GM21515 (cell line): ENCODE measurements around the gene CBFA2T3.

Experiments used
- ATAC-seq: cut with Tn5 transposase; IDR thresholded peaks from one replicate; pipeline ENCODE4 v1.9.1; 2021; ENCODE audit not compliant: unreplicated experiment

CBFA2T3 gene

DNA sequence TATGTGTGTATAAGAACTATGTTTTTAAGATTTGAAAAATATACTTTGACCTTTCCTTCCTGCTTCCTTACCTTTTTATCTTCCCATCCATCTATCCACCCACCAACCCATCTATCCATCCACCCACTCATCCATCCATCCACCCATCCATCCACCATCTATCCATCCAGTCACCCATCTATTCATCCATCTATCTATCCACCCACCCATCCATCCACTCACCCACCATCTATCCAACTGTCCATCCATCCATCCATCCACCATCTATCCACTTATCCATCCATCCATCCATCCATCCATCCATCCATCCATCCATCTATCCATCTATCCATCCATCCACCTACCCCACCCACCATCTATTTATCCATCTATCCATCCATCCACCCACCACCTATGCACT, 12.4 kb downstream of the CBFA2T3 start:
- no peak for ATAC-seq

DNA sequence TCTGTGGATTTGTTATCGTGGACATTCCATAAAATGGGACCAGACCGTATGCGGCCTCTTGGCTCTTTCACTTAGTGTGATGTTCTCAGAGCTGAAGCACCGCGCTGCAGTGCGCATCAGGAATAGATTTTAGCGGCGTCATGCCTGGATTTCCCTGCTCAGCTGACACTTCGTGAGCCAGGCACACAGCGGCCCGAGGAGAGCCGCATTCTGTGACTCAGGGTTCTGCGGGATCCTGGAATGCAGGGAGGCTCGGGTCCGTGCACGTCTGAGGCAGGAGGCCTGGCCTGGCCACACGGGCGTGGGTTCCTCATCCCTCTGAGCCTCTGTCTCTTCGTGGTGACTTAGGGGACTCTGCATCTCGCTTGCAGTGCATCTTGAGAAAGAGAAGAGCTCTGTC, 13.4 kb downstream of the CBFA2T3 start:
- ATAC-seq = no peak

- ATAC-seq = no peak
Observed at GRCh38 chr16:88962478-88963152, 14.4 kb downstream of the CBFA2T3 start.

- ATAC-seq = no peak
Observed at GRCh38 chr16:88961011-88961410, 16.0 kb downstream of the CBFA2T3 start.

GRCh38 chr16:88960516-88960915, 16.5 kb downstream of the CBFA2T3 start:
- ATAC-seq = no peak

- no peak for ATAC-seq
Observed at GRCh38 chr16:88959022-88959421, 18.0 kb downstream of the CBFA2T3 start.

- no peak for ATAC-seq
Observed at GRCh38 chr16:88957887-88958577, 19.0 kb downstream of the CBFA2T3 start.

DNA sequence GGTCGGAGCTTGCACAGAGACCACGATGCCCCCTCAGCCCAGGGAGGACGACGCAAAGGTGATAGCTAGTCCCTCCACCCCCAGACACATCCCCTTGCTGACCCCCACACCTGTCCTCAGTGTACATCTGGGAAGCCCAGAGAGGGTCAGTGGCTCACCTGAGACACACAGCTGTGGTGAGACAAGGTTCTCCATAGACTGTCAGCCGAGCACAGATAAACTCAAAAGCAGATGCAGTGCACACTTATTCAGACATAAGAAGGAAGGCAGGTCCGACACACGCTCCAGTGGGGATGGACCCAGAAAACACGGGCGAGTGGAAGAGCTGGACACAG, 19.6 kb downstream of the CBFA2T3 start:
- no peak for ATAC-seq

- no peak for ATAC-seq
Observed at GRCh38 chr16:88956546-88957432, 20.2 kb downstream of the CBFA2T3 start.

DNA sequence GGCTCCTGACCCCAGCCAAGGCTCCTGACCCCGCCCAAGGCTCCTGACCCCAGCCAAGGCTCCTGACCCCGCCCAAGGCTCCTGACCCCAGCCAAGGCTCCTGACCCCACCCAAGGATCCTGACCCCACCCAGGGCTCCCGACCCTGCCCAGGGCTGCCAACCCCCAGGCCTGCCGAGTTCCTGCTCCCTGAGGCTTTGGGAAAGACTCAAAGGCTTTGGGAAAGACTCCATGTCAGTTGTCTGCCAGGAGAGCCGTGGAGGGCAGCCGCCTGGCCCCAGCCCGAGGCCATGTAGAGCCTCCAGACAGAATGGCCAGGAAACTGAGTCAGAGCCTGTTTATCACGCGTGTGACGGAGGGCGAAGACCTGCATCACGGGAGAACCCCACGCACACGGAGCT, 21.1 kb downstream of the CBFA2T3 start:
- no peak for ATAC-seq

DNA sequence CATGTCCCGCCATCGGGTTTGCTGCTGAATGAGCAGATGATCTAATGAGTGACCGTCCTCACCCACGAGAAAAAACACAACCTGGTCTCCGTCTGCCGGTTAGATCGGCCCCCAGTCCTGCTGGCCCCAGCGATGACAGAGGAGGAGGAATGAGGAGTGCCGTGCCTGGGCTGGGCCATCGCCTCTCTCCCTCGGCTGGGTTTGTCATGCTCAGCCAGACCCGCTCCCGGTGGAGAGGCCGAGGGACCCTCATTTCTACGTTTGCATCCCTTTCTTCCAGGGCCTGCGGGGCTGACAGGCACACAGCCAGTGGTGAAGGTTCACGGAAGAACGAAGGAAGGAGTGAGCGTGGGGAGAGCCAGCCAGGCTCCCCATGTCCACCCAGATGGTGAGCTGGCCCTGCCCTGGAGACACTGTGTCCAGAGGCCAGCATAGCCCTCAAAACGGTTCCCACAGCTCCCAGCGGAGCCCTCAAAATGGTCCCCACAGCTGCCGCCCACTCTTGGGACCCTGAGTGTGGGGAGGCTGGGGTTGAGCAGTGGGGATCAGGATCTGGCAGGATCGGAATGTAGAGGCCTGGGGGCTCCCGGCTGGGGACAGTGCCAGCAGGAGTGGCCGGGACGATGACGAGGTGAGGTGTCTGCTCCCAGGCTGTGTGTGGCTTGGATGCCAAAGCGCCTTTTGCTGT, 23.9 kb downstream of the CBFA2T3 start:
- ATAC-seq = no peak

DNA sequence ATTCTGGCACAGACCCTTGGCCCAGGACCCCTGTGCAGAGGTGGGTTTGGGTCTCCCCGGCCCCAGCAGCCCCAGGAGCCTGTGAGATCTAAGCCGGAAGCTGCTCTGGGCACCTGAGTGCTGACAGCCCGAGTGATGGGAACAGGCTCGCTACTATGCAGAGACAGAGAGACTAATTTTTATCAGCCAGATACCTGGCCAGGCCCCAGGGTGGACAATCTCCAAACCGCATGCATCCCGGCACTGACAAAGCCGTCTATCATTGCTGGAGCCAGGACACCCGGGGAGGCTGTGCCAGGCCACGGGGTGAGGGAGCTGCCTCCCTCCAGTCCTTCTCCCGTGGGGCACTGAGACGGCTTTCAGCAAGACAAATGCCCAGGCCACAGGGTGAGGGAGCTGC, 25.0 kb downstream of the CBFA2T3 start:
- ATAC-seq = no peak

GRCh38 chr16:88951501-88951900, 25.5 kb downstream of the CBFA2T3 start:
- ATAC-seq = no peak

DNA sequence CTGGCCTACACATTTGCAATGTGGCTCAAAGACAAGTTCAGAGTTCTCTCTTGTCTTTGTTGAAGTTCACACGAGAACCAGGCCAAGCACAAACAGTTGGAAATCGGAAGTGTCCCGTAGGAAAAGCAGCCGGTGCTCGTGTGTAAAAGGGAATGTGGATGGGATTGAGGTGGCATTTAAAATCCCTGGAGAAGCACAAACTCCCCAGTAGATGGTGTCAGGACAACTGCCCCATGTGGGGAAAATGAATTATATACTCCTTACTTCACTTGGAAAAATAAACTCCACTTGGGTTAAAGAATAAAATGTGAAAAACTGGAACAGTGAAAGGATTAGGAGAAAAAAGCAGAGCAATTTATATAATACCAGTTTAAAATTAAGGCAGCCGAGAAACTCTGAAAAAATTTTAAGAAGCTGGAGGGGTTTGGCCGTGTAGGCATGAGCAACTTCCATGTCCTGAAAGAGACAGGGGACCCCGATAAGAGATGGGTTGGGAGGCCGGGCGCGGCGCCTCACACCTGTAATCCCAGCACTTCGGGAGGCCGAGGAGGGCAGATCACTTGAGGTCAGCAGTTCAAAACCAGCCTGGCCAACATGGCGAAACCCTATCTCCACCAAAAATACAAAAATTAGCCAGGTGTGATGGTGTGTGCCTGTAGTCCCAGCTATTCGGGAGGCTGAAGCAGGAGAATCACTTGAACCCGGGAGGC, 28.1 kb downstream of the CBFA2T3 start:
- ATAC-seq = no peak

DNA sequence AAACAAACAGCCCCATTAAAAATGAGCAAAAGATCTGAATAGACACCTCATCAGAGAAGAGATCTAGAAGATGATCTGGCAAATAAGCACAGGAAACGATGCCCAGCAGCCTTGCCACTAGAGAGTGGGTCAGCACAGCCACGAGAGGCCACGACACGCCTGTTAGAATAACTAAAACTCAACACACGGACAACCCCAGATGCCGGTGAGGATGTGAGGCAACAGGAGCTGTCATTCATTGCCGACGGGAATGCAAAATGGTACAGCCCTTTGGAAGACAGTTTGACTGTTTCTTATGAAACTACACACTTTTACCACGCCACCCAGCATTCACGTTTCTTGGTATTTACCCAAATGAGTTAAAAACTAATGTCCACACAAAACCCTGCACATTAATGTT, 31.5 kb downstream of the CBFA2T3 start:
- ATAC-seq = no peak

DNA sequence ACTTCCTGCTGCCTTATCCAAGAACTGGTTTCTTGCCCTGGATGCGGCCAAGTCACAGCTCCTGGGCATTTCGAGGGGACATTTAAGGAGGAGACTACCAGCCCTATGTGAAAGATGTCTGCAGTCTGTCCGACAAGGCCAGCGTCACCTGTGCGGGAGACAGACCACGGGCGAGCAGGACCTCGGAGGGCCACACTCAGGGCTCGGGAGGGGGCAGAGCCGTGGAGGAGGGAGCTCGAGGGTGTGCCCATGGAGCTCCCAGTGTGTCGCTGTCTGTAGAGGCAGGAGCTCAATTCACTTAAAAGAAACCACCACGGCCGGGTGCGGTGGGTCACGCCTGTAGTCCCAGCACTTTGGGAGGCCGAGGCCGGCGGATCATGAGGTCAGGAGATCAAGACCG, 33.3 kb downstream of the CBFA2T3 start:
- ATAC-seq = no peak

DNA sequence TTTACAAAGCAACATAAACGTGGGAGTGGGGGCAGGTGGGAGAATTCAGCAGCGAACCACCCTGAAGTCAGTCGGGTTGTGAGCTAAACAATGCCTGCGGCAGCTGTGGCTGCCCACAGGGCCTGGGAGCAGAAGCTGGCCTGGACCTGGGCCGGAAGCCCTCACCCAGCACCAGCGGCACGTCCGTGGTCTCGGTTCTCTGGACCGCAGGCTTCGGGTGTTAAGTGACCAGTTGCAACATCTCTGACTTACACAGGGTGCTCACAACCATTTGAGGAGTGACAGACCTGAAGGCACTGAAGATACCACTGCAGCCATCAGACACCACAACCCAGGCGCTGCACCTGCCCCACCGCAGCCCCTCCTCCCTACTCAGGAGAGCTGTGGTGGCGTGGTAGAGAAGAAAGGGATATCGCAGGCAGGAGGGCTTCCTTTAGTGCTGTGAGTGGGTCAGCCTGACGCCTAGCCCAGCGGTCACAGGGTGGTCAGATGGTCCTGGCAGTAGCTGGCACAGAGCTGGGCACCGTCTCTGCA, 33.8 kb downstream of the CBFA2T3 start:
- ATAC-seq = no peak

DNA sequence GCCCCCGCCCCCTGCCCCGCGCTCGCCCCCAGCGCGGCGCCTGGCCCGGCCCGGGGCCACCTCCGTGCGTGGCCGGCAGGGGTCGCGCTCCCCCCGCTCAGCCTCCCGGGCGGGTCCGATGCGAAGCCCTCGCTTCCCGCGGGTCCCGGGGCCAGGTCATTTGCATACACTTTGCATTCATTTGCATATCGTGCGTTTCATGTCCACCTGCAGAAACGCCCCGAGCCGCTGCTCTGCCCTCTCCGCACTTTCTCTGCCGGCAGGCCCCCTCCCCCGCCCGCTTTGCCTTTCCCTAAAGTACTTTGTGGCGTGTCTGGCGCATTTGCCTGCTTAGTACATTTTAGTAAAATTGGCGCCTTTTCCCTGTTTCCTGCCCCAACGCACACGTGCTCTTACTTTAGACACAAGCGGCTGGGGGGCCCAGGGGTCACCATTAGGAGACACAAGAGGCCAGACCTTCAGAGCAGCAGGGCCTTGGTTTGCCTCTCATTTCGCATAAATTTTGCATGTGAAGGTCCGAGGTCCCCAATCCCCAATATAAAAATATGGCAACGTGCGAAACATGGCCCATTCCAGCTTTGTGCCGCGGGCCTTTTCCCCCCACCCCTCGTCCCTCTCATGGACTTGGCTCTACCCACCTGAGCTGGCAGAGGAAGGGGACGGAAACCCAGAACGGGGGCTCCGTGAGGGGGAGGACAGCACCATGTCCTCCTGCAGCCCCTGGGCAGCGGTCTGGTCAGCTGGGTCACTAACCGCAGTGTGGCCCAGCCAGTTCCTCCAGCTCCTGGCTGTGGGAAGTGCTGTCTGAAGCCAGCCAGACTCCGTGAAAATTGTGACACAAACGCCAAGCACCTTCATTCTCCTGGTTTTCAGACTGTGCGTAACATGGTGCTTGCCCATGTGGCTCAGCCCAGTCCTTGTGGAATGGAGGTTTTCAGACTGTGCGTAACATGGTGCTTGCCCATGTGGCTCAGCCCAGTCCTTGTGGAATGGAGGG, 34.8 kb downstream of the CBFA2T3 start:
- ATAC-seq = no peak
